Prostate gland (tissue), 2 donors: Measurements from ENCODE around the gene SIGLEC15.
"Not testable (repeated sequence)": the region's sequence is repeated elsewhere in the genome, so short reads cannot be mapped to it uniquely, and the experiment has no call there.

Experiments used
- CTCF ChIP-seq, 4 experiments: fragments of 200-600 bp in 2 of 4; fragments of 450-650 bp in 2 of 4; sonication (generic) in 2 of 4; IDR thresholded peaks; 1 replicate in 3 of 4; 2 replicates in 1 of 4; pipeline ENCODE4 v1.5.1; 2016 to 2019; ENCODE audit warnings: antibody characterized with exemption in 4 of 4, mild to moderate bottlenecking in 2 of 4, moderate library complexity in 2 of 4
- POLR2A ChIP-seq: fragments of 450-650 bp; IDR thresholded peaks from one replicate; pipeline ENCODE4 v1.6.1; 2016; ENCODE audit warnings: antibody characterized with exemption, mild to moderate bottlenecking
- POLR2AphosphoS5 ChIP-seq: sonication (generic); formaldehyde crosslinking; IDR thresholded peaks from one replicate; pipeline ENCODE4 v1.6.1; 2017; ENCODE audit warnings: antibody characterized with exemption

- TF ChIP-seq CTCF (IDR thresholded peaks at IDR 0.05); POLR2A; POLR2AphosphoS5: not testable (repeated sequence)
Observed at GRCh38 chr18:45826716-45827115, 1.2 kb downstream of the SIGLEC15 start.
